ENCODE results near the gene SPTBN4.

GRCh38 chr19:40449506-40449905 is 17.3 kb upstream of the SPTBN4 start:
- TF ChIP-seq CTCF (IDR thresholded peaks at IDR 0.05), result no peak
- no peak for TF ChIP-seq ZFX (IDR thresholded peaks at IDR 0.05; ENCODE audit: borderline replicate concordance)
